ENCODE data around the gene SETD7.

The SETD7 gene

DNA sequence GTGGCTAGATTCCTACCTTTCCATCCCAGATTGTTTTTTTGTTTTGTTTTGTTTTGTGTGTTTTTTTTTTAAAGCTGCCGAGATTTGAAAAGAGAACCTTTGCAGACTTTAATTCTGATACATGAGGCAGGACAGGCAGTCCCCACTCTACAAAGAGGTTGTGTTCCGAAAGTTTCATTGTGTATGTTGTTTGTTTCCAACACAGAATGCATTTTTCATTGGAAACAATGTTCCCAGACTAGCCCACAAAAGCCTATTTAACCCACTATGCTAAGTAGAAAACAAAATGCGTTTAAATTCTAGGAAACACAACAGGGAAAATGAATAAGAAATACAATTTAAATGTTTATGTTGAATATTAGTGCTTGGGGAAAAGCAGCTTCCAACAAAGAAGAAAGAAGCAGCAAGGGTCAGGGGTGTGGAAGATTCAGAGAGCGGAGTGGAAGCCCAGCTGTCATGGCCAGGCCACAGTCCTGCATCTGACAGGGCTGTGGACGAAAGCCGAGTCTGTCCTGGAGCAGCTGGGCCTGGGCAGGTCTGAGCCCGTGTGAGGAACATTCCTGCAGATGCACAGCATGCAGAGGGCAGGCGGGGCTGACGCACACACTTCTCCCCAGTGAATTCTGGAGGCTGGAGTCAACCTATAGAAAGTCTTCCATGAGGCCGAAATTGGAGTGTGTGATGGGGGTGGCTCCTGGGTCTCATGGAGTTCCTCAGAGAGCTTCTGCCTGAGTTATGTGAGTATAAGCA, 12.4 kb upstream of the SETD7 start:
- DNase-seq: peak; percentile 89

DNA sequence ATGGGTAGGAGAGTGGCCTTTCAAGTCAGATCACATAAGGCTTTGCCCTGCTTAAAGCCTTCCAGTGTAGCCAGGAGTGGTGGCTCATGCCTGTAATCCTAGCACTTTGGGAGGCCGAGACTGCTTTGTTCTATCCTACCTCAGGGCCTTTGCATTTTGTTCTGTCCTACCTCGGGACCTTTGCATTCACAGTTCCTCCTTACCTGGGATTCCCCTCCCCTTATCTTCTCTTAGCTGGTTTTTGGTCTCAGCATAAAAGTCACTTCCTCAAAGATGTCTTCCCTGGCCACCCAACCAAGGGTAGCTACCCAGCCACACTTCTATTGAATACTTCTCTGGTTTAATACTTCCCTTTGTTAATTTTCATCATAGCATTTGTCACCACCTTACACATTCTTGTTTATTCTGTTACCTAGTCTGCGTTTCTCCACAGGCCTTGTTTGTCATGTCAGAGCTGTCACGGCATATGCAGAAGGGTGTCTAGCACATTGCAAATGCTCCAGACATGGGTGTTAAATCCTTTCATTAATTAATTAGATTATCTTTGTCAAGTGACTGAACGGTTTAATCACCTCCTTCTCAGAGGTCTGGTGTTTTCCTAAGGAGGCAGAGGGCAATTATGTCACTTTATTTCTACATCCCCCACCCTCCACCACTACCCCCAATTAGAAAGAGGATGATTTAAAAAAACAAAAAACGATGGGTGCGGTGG, 11.3 kb upstream of the SETD7 start:
- DNase-seq: no peak

DNA sequence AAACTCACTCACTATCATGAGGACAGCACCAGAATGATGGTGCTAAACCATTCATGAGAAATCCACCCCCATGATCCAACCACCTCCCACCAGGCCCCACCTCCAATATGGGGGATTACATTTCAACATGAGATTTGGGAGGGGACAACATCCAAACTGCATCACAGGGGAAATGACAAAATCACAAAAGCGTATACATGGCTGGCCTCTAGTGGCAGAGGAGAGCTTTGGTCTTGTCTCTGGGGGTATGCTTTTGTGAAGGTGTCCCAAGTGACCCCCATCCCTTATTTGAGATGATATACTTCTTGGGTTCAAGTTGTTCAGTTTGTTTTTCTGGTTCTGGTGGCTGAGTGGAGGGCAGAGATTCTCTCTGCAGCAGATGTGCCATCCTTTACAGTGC, 8.5 kb upstream of the SETD7 start:
- no peak for DNase-seq

DNA sequence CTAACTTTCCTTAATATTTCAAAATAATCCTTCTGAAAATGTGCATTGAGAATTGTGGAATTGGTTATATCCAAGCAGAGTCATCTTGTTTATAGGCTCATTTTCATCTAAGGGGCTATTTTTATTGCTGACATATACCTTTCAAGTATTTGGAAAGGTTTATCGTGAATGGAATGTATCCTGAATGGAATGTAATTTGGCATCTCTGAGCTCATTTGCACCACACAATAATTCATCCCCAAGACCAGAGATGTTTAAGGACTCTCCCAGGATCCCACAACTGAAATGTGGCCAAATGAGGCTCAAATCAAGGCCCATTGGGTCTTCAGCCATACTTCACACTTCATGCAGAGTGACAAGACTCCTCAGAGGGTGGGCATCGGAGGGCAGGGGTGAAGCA, 7.5 kb upstream of the SETD7 start:
- no peak for DNase-seq

DNA sequence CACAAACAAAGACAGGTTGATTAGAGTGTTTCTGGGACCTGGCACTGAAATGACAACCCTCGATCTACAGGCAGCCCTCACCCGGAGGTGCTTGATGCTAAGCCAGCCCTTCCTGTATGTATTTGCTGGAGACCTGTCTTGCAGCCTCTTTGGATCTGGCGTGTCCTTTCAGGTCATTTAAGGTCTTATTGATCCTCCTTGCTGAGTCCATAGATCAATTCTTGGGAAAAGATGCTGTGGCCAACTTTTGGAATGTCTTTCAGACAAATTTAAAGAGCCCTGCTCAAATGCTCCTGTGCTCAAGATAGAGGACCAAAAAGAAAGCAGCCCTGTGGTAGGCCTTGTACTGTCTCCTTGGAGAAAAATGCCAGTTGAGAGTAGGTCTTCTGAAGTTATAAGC, 6.8 kb upstream of the SETD7 start:
- no peak for DNase-seq

DNA sequence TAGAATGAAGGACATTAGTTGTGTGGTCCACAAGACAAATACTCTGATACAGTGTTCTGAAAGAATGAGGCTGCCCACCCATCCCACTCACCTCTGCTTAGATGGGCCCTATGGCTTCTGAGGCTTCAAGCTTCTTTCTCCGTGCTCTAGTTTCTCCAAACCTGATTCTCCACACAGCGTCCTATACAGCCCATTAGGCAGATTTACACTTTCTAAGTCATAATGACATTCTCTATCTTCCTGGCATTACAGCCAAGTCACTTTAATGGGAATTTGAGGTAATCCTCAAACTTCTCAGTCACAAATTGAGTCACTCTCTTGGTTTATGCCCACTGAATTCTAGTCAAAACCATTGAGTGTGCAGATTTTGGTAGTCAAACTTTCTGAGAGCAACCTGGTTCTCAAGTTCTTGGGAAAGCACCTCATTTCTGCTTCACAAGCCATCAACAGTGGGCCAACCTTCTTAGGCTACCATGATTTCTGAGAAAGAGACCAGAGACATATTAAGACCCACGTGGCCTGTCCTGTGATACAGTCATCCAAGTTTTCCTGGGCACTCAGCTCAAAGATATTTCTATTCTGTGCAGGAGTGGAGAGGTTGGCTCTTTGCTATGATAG, 6.2 kb upstream of the SETD7 start:
- DNase-seq: no peak

DNA sequence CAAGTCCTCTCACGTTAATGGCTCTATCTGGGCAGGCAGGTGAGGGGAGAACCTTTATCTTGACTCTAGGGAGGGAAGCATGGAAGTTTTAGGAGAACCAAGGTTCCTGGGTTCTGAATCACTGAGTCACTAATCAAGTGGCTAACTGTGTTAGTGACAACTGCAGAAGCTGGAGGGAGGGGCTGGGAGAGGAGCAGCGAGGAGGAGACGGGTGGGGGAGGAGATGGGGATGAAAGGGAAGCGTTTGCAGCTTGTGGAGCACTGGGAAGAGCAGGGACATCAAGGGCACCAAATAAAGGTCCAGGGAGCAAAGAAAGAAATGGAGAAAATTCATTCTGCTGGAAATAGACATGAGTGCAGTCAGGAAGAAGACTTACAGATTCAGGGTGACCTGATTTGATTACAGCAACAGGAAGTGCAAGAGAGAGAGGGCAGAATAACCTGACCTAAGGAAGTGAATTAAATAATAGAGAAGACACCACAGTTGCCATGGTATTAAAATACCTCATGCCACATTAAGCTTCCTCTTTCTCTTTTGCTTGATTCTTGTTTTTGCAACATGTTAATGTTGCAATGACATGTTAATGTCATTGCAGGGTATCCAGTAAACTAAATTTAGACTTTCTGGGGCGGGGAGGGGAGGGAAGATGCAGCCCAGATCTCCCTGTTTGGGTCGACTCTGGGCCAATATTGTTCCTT, 4.5 kb upstream of the SETD7 start:
- no peak for DNase-seq

DNA sequence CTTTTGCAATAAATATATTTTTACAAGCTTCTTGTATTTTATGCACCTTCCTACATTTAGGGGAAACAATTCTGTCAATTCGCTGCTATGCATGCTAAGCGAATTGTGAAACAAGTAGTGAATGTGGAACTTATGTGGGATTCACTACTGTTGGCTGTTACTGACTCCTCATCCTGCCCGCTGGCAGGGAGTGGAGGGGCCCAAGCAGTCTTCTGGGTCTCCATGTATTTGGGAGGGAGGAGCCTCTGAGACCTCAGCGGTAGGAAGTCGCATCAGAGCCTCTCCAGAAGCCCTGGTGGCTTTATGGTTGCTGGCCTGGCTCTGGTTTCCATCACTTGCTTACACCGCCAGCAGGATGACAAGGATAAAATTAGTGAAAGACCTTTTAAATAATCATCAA, 3.7 kb upstream of the SETD7 start:
- DNase-seq: no peak

DNA sequence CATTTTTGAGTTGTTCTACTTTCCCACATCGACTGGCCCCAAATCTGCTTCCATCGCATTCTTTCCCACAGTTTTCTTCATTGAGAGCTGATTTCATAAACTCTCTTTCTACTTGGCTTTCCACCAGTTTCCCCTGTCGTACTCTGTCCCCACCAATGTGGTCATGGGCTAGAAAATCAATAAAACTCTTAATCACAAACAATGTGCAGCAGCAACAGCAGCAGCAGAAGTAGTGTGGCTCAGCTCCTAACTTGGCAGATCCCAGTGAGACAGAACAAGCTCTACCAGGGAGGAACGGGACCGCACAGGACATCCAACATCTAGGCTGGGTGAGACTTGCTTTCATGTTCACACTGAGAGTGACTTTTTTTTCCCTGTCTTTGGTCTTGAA, 3.1 kb upstream of the SETD7 start:
- no peak for DNase-seq

DNA sequence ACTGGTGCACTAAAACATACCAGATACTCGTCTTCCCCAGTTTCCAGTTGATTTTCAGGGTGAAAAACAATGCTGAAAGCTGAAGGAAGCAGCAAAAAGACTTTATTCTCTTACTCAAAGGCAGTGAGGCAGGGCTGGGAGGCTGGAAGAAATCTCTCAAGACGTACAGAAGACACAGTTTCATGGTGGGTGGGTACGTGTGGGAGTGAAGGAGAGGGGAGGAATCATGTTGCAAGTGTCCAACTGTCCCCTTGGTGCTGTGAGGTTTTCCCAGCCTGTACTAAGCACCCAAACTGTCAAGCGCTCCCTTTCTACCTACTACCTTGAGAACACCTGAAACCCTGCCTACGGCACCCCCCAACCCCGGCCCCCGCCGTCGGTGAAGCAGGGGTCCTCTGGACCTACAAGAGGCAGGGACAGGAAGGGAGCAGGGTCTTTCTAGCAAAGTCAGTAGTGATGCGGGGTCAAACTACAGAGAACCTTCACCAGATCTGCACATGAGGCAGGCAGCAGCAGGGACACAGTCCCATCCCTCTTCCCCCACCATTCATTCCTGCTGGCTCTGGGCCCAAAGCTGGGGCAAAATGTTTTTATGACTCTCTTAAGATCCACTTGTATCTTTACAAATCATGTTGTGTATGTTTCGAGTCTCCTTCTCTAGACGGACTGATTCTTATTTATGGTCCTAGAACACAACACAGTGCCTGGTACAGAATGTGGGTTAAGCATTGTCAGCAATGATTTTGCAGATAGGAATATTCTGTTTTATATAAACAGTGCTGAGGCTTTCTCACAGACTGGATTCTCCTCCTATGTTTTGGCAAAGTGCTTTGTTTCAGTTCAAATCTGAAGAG, 2.4 kb upstream of the SETD7 start:
- DNase-seq: no peak

DNA sequence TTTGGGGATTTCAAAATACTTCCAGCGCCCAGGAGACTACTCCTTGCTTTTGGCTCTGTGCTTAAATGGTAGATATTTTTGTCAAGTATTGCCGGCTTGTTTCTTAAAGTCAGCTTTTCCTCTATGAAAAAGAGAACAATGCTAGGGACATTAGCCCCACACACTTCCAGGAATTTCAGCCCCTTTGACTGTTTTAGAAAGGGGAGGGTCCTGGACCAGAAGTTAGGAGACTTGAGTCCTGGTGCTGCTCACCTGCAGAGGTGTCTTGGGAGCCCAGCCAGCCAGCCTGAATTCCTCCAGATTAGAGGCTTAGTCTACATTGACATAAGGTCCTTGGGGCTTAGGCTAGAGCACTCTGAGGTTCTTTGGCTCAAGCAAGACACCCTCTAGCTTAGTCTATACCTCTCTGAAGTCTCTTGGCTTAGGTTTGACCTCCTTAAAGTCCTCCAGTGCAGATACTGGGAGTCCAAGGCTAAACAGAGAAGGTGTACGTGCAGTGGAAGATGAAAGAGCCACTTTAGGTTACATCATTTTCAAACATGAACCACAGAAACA, 1.6 kb upstream of the SETD7 start:
- no peak for DNase-seq

DNA sequence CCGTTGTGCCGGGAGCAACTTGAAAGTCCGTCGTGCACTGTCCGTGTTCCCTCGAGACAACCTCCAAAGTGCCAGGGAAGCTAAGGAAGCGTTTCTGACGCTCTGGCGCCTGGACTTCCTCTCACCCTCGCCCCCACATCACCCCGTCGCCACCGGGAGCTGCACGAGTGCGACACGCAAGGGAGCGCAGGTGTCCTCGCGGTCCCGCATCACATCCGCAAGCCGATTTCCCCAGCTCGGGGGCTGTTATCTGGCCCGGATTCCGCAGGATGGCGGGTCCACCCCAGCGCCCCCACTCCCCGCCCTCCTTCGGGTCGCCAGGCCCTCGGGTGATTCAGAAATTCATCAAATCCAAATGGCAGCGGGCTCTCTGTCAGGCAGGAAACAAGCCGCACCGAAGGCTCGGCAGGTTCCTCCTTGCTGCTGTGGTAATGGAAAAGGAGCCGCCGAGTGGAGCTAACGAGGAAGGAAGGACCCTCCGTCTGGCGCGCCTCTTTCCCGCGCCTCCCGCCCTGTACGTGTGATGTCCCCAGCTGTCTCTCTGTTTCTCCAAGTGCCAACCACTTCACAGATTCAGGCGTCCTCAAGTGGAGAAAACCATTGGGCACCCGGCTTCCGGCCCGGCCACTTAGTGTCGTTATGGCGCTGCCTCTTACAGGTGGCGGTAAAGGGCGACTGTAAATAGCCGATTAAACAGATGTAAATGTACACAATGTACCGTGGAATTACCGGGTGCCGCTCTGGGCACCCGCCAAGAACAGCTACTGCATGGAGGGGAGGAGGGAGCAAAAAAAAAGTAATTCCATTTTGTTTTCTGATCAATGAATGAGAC, 921 bp upstream of the SETD7 start:
- peak; percentile 80 for DNase-seq

DNA sequence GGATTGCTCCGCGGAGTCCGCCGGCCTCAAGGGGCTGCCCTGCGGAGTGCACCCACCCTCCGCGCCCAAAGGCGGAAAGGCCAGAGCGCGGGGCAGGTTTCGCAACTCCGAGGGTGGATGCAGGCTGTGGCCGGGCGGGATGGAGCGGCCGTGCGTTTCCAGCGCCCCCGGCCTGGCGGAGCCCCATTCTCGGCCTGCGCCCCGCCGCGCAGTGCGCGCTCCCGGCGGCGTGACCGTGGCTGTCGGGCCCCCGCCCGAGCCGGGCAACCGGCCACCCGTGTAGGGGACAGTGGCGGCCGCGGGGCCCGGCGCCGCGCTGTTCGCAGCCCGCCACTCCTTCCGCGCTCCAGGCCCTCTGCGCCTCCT, 331 bp downstream of the SETD7 start:
- no peak for DNase-seq

DNA sequence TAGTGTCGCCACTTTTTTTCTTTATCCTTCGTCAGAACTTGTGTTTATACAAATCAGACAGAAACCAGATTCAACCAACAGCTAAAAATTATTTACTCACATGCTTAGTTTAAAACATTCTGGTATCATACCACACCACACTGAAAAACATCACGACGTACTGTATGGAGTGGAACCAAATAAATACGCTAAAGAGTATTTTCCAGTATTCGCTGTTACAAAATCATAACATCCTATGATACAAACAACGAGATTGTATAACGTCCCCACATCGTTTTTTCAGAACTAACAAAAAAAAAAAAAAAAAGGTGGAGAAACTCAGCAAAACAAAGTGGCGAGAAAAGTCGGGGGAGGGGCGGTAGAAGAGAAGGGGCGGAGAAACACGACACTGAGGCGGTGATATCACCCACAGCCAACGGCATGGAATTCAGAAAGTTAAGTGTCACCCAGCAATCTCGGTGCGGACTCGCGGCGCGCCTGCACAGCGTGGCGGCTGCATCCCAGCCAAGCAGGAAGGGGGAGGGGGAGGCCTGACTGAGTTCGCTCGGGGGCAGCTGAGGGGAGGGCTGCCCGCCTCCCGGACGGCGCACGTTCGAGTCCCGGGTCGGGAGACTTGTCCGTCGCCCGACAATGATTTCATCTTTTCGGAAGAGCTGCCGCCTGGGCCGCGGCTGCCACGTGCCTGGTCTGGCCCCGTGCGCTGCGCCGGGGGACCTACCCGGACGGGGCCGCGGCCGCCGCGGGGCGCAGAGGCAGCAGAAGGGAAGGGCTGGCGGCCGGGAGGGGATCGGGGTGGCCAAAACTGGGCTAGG, 920 bp downstream of the SETD7 start:
- peak; percentile 95 for DNase-seq

DNA sequence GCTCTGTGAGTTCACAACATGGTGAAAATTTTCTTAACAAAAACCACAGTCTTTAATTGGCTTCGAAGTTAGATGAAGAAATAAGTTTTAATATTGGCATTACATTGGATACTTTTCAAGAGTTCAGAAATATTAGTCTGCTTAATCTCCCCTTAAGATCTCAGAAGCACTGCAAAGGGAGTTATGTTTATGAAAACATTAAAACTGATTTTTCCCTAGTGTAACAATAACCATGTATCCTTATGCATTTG, 1.5 kb downstream of the SETD7 start:
- DNase-seq: no peak

DNA sequence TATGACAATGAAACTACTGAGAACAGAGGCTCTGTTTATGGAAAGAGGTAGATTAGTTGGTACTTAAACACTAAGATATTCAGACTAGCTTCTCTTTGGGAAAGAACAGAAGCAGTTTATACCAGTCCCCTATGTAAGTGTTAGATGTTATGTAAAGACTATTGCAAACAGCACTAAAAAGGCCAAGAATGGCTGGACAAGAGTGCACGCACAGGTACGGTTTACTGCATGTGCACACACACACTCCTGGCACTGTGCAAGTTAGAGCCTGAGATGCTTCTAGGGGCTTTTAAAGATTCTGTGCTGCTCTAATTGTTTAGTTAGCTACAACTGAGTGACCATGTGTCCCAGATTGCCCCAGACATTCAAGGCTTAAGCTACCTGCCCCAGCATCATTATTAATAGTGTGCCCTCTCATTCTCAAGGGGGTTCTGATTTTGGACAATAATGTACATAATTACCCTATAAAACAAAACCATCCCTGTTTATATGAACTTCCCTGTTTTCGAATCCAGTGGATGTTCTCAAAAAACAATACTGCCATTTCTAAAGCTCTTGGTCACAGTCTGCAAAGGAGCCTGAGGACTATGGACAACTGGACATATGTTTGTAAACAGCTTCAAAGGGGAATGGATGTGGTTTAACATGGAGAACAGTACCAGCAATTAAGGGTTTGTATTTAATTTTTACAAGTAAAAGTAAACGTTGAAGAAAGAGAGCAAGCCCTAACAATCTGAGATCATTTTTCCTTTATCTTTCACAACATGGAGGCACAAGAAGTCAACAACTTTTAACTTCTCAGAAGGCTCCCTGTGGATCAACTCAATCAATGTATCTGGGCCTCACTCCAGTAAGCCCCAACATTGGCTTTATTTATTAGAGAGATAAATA, 2.0 kb downstream of the SETD7 start:
- no peak for DNase-seq

DNA sequence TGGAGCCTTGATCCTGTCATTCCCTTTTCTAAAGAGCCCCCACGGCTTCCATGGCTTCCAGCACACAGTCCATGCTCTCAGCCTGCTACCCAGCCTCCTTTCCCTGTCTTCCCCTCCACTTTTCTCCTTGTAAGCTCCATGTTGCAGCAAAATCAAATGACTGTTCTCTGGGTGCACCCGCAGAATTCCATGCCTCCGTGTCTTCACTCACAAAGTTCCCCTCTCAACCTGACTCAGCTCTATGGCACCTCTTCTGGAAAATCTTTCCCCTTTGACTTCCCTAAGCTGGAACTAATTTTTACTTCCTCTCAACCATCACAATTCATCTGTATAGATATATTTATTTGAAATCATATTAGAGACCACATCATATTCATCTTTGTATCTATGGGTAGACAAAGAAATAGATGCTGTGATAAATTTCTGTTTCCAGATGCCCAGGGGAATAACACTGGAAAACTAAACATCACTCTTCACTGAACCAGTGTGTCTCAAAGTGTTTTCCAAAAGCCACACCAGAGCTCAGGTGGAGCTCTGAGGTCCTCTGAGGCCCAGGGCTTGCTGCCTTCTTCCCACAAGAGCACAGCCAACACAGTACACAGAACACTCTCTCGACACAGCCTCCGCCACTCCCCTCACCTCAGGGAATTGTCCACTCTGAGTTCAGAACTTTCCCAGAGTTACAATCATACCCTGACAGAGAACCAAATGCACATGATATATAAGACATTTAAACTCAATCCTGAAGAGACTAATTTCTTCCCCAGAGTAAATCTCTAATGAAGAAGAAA, 3.3 kb downstream of the SETD7 start:
- DNase-seq: no peak

DNA sequence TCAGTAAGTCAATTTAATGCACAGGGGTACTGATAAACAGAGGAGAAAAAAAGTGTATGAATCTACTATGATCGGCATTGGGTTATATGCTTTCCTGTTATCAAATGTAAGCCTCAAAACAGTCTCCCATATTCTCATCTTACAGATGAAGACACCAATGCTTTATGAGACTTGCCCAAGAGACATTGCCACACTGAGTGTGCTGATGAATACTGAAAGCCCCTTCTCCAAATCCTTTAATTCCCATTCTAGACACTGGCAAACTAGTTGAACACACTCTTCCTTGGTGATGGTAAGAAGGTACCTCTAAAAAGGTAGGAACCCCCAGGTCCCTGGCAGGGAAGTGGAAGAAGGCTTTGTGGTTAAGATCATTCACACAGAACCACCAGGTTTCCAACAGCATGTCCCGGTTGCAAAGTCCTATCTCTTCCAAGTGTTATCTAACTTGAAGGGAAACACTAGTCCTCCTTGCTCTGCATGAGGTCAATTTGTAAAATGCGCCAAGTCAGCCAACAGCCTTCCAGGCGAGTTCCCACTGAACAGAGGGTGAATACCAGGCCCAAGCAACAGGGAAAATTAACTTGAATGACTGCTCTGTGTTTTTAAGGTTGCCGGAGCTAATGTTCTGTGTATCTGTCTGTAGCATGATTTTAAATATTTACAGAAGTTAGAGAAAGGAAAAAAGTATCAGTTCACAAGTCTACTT, 5.1 kb downstream of the SETD7 start:
- DNase-seq: no peak

Measured in right hindlimb (tissue), 1 donor.